Type B pancreatic cell (in vitro differentiated cells): ENCODE data around the gene ARHGAP6. TPM values are rescaled to one million over a fixed set of nuclear protein-coding genes. Genes with fewer than 3 reads are reported as not detected.

Experiments used
- DNase-seq: peaks from one replicate; pipeline ENCODE4 v3.0.0; 2021; ENCODE audit warnings: mixed read lengths; ENCODE audit not compliant: unreplicated experiment; ENCODE audit errors: extremely low spot score
- H3K27ac Mint-ChIP-seq: 2 replicates; pipeline ENCODE4 v1.8.0; 2021; ENCODE audit warnings: mild to moderate bottlenecking, mixed read lengths
- H3K27me3 Mint-ChIP-seq: 2 replicates; pipeline ENCODE4 v1.8.0; 2021; ENCODE audit warnings: mixed read lengths
- H3K36me3 Mint-ChIP-seq: 2 replicates; pipeline ENCODE4 v1.8.0; 2021; ENCODE audit warnings: mixed read lengths
- H3K4me1 Mint-ChIP-seq: one replicate; pipeline ENCODE4 v1.8.0; 2021; ENCODE audit warnings: mixed read lengths; ENCODE audit not compliant: unreplicated experiment
- H3K4me3 Mint-ChIP-seq: 2 replicates; pipeline ENCODE4 v1.8.0; 2021; ENCODE audit warnings: mild to moderate bottlenecking, mixed read lengths
- H3K9me3 Mint-ChIP-seq: 2 replicates; pipeline ENCODE4 v1.8.0; 2021; ENCODE audit warnings: mixed read lengths
- total RNA-seq: library from RNA; stranded (reverse); gene quantifications from 2 replicates; pipeline ENCODE4 v1.2.1, GENCODE V29; 2021; ENCODE audit warnings: low replicate concordance
- TF ChIP-seq, protein P1 (sequence below): fragments of 200-600 bp; sonication (generic); conservative IDR thresholded peaks from 2 replicates; pipeline ENCODE4 v1.5.0; 2021; ENCODE audit warnings: antibody characterized with exemption, mild to moderate bottlenecking

The ARHGAP6 gene
- total RNA-seq, 1 donor from 2014 or later, result 10.1 TPM

- H3K4me1 Mint-ChIP-seq, result no peaks in the 10 kb centered on the region
- no peak overlapping the region for H3K4me3 Mint-ChIP-seq
- no peaks in the 10 kb centered on the region for H3K36me3 Mint-ChIP-seq
- TF ChIP-seq, protein P1, sequence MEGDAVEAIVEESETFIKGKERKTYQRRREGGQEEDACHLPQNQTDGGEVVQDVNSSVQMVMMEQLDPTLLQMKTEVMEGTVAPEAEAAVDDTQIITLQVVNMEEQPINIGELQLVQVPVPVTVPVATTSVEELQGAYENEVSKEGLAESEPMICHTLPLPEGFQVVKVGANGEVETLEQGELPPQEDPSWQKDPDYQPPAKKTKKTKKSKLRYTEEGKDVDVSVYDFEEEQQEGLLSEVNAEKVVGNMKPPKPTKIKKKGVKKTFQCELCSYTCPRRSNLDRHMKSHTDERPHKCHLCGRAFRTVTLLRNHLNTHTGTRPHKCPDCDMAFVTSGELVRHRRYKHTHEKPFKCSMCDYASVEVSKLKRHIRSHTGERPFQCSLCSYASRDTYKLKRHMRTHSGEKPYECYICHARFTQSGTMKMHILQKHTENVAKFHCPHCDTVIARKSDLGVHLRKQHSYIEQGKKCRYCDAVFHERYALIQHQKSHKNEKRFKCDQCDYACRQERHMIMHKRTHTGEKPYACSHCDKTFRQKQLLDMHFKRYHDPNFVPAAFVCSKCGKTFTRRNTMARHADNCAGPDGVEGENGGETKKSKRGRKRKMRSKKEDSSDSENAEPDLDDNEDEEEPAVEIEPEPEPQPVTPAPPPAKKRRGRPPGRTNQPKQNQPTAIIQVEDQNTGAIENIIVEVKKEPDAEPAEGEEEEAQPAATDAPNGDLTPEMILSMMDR, result no peak
- H3K9me3 Mint-ChIP-seq, result no peaks in the 10 kb centered on the region
- no peak for DNase-seq
- H3K27me3 Mint-ChIP-seq, result no peaks in the 10 kb centered on the region
- no peak overlapping the region for H3K27ac Mint-ChIP-seq
Measured at GRCh38 chrX:11196476-11196875, 469.2 kb downstream of the ARHGAP6 start.

GRCh38 chrX:11193035-11193469 is 472.7 kb downstream of the ARHGAP6 start:
- TF ChIP-seq, protein P1, result no peak
- no peak for DNase-seq

GRCh38 chrX:11190745-11191510 is 474.8 kb downstream of the ARHGAP6 start:
- H3K4me1 Mint-ChIP-seq, result no peaks in the 10 kb centered on the region
- no peaks in the 10 kb centered on the region for H3K9me3 Mint-ChIP-seq
- TF ChIP-seq, protein P1, result no peak
- no peak for DNase-seq
- no peaks in the 10 kb centered on the region for H3K27me3 Mint-ChIP-seq
- no peak overlapping the region for H3K4me3 Mint-ChIP-seq
- H3K36me3 Mint-ChIP-seq, result no peaks in the 10 kb centered on the region
- H3K27ac Mint-ChIP-seq, result no peak overlapping the region

More at GRCh38 chrX:11193035-11193469, 472.7 kb downstream of the ARHGAP6 start:
- H3K27me3 Mint-ChIP-seq, result no peaks in the 10 kb centered on the region
- H3K4me3 Mint-ChIP-seq, result no peak overlapping the region
- H3K36me3 Mint-ChIP-seq, result no peaks in the 10 kb centered on the region
- H3K4me1 Mint-ChIP-seq, result no peaks in the 10 kb centered on the region
- no peaks in the 10 kb centered on the region for H3K9me3 Mint-ChIP-seq
- H3K27ac Mint-ChIP-seq, result no peak overlapping the region

DNA sequence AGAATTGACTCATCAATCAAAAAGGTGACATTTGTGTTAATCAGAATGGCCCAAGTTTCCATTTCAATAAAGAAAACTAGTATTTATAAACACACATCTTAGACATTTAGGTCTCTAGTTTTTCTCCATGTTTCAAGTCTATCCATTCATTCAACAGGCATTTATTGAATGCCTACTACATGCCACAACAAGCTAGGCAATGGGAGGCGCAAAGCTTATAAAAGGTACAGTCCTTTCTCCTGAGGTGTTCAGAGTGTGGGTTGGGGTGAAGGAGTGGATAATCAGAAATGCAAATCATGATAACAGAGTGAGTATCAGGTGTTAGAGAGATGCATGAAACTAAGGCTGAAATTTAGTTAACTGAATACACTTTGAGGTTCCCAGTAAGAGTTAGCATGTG is 476.6 kb downstream of the ARHGAP6 start:
- TF ChIP-seq, protein P1, result no peak
- H3K4me3 Mint-ChIP-seq, result no peak overlapping the region
- H3K27ac Mint-ChIP-seq, result no peak overlapping the region

GRCh38 chrX:11188664-11189063 is 477.1 kb downstream of the ARHGAP6 start:
- no peak overlapping the region for H3K27ac Mint-ChIP-seq
- H3K4me3 Mint-ChIP-seq, result no peak overlapping the region
- no peaks in the 10 kb centered on the region for H3K4me1 Mint-ChIP-seq
- DNase-seq, result no peak
- TF ChIP-seq, protein P1, result no peak
- H3K27me3 Mint-ChIP-seq, result no peaks in the 10 kb centered on the region
- H3K9me3 Mint-ChIP-seq, result no peaks in the 10 kb centered on the region
- no peaks in the 10 kb centered on the region for H3K36me3 Mint-ChIP-seq

More for the DNA sequence above, 476.6 kb downstream of the ARHGAP6 start:
- DNase-seq, result no peak
- no peaks in the 10 kb centered on the region for H3K36me3 Mint-ChIP-seq
- H3K4me1 Mint-ChIP-seq, result no peaks in the 10 kb centered on the region
- H3K27me3 Mint-ChIP-seq, result no peaks in the 10 kb centered on the region
- no peaks in the 10 kb centered on the region for H3K9me3 Mint-ChIP-seq
